Measurements from ENCODE around the gene SULT2A1. TPM values are rescaled to one million over a fixed set of nuclear protein-coding genes. Genes with fewer than 3 reads are reported as not detected.

SULT2A1 gene
- total RNA-seq = not detected in 2 replicates

DNA sequence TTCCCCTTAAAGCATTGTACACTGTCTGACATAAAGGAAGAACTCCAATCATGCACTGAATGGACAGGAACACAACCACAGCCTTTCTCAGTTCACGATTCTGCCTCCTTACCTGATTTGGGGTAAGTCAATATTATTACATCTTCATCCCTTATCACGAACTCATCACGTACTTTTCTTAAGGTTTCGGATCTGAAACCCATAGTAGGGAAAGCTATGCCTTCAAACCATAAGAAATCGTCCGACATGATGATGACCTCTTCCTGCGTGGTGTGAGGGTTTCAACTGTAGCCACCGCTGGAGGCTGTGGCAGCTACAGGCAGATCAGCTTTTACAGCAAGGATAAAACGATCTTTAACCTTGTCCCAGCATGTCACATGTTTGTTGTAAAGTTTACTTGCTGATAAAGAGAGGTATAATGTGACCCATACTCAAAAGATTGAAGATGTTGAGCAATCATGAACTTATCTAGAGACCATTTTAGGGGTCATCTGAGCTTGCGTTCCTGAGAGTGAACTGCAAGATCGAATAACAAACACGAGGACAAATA, at the start of gene SULT2A1:
Gene SULT2A1, minus strand, starts transcription at position 306 of the 550 bp plus-strand sequence. Its CDS starts 58 bp downstream, at position 248.

GRCh38 chr19:47858646-47859285, 27.3 kb downstream of the SULT2A1 start, which contains the start of gene TPRX2:
Gene TPRX2 (plus strand): TSS chr19:47859235. CDS start chr19:47859247, 12 bp downstream.

GRCh38 chr19:47821460-47822020, 64.6 kb downstream of the SULT2A1 start, which contains the start of gene CRX:
Gene CRX (plus strand): TSS chr19:47821937. CDS start chr19:47834444, 12,507 bp downstream.

Other genes starting within 250 kb of the SULT2A1 start
- gene EHD2, start 172.9 kb downstream of the SULT2A1 start, total RNA-seq = 149 and 307 TPM in 2 replicates
- gene NOP53, start 140.8 kb downstream of the SULT2A1 start, total RNA-seq = 208 and 584 TPM in 2 replicates
- gene SELENOW, start 107.6 kb downstream of the SULT2A1 start, total RNA-seq = 404 and 583 TPM in 2 replicates
- not detected in 2 replicates for gene TPRX1, start 81.8 kb downstream of the SULT2A1 start, total RNA-seq
- not detected in 2 replicates for gene CRX, start 64.4 kb downstream of the SULT2A1 start, total RNA-seq
- gene TPRX2, start 27.1 kb downstream of the SULT2A1 start, total RNA-seq = not detected in 2 replicates
- gene BSPH1, start 105.9 kb upstream of the SULT2A1 start, total RNA-seq = not detected in 2 replicates
- not detected in 2 replicates for gene ELSPBP1, start 108.3 kb upstream of the SULT2A1 start, total RNA-seq
- gene CABP5, start 157.8 kb upstream of the SULT2A1 start, total RNA-seq = not detected in 2 replicates
- 0.16 and 2.3 TPM in 2 replicates for gene PLA2G4C, start 224.5 kb upstream of the SULT2A1 start, total RNA-seq